ENCODE data around the gene KCMF1.

KCMF1 gene

GRCh38 chr2:84956334-84957297, 14.3 kb upstream of the KCMF1 start:
- DNase-seq: no peak

- no peak for DNase-seq
These were observed 13.2 kb upstream of the KCMF1 start for GRCh38 chr2:84957771-84958134.

GRCh38 chr2:84958135-84959059, 12.6 kb upstream of the KCMF1 start:
- no peak for DNase-seq

- DNase-seq: peak; percentile 50
These were observed 11.8 kb upstream of the KCMF1 start for GRCh38 chr2:84959095-84959565.

GRCh38 chr2:84959566-84960506, 11.1 kb upstream of the KCMF1 start:
- DNase-seq: peak; percentile 33

- DNase-seq: no peak
These were observed 8.0 kb upstream of the KCMF1 start for GRCh38 chr2:84962917-84963316.

GRCh38 chr2:84963323-84963691, 7.7 kb upstream of the KCMF1 start:
- DNase-seq: no peak

GRCh38 chr2:84963692-84964405, 7.1 kb upstream of the KCMF1 start:
- DNase-seq: peak; percentile 95

GRCh38 chr2:84964406-84965191, 6.4 kb upstream of the KCMF1 start:
- DNase-seq: peak; percentile 72

- DNase-seq: no peak
These were observed 5.8 kb upstream of the KCMF1 start for GRCh38 chr2:84965192-84965516.

GRCh38 chr2:84965827-84966226, 5.1 kb upstream of the KCMF1 start:
- DNase-seq: no peak

- DNase-seq: no peak
These were observed 4.2 kb upstream of the KCMF1 start for GRCh38 chr2:84966731-84967130.

- DNase-seq: peak; percentile 30
These were observed 1.3 kb upstream of the KCMF1 start for GRCh38 chr2:84969511-84970209.

GRCh38 chr2:84970210-84970867, 622 bp upstream of the KCMF1 start:
- DNase-seq: peak; percentile 23

- peak; percentile 26 for DNase-seq
These were observed 697 bp downstream of the KCMF1 start for GRCh38 chr2:84971510-84972206.

GRCh38 chr2:84972207-84972783, 1.3 kb downstream of the KCMF1 start:
- DNase-seq: no peak

GRCh38 chr2:84972932-84973331, 2.0 kb downstream of the KCMF1 start:
- DNase-seq: no peak

- no peak for DNase-seq
These were observed 9.5 kb downstream of the KCMF1 start for GRCh38 chr2:84980263-84980983.

All from MV-4-11 (cell line).